ENCODE measurements around the gene PRKAR1B.
A peak's percentile ranks its signal among the peaks of the same experiment; 100 is the strongest.
"Not testable (repeated sequence)": the region's sequence is repeated elsewhere in the genome, so short reads cannot be mapped to it uniquely, and the experiment has no call there.

The PRKAR1B gene

DNA sequence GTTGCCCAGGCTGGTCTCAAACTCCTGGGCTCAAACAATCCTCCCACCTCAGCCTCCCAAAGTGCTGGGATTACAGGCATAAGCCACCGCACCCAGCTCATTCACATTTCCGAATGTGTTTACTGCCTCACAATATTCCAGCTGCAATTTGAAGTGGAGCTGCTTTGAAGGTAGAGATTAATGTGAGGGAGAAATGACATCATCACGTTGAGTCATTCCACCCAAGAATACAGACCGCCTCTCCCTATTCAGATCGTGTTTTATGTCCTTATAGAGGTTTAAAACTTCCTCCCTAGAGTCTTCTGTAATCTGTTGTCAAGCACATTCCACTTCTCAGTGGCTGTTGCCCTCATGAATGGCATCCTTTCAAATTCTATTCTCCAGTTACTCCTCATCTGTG lies 107.0 kb downstream of the PRKAR1B start:
- no peak overlapping the region for H3K27ac ChIP-seq
- peaks cover 43% of the 10 kb centered on the region for H3K9me3 ChIP-seq
- no peaks in the 10 kb centered on the region for H3K27me3 ChIP-seq
- no peak overlapping the region for H3K9ac ChIP-seq
- H3K4me2 ChIP-seq, result no peak overlapping the region
- H3K4me1 ChIP-seq, result peaks cover 62% of the 10 kb centered on the region
- H3K4me3 ChIP-seq, result no peak overlapping the region
- peaks cover 9% of the 10 kb centered on the region; the same call in 1 of the 2 replicates for H3K36me3 ChIP-seq
- TF ChIP-seq Cebpa-rat (IDR thresholded peaks at IDR 0.05), result no peak
- H4K20me1 ChIP-seq, result no peaks in the 10 kb centered on the region

DNA sequence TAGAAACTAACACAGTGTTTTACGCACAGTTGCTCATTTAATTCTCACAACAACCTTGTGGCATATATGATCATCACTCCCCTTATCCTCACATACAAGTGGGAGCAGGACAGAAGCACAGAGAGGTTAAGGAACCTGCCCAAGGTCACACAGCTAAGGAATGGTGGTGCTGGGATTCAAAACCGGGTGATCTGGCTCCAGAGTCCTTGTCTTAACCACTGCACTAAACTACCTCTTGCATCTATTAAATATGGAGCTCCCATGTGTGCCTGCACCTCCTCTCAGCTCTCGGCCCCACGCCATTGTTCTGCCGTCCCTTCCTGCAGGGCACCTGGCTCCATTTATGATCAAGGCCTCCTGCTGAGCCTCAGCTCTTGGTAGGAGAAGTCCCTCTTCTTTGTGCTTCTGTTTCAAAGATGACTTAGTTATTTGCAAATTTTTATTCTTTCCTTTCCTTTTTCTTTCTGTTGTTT lies 107.7 kb downstream of the PRKAR1B start:
- Histone ChIP-seq H3K4me3 (no peak overlapping the region), H3K9ac (no peak overlapping the region), H3K4me1 (peaks cover 62% of the 10 kb centered on the region), H3K9me3 (peaks cover 36% of the 10 kb centered on the region), H3K27ac (peak overlapping the region; percentile 73), H3K4me2 (peak overlapping the region; percentile 86), H3K36me3 (peaks cover 9% of the 10 kb centered on the region; the same call in 1 of the 2 replicates), H4K20me1 (no peaks in the 10 kb centered on the region), H3K27me3 (no peaks in the 10 kb centered on the region)
- TF ChIP-seq Cebpa-rat (IDR thresholded peaks at IDR 0.05), result no peak

DNA sequence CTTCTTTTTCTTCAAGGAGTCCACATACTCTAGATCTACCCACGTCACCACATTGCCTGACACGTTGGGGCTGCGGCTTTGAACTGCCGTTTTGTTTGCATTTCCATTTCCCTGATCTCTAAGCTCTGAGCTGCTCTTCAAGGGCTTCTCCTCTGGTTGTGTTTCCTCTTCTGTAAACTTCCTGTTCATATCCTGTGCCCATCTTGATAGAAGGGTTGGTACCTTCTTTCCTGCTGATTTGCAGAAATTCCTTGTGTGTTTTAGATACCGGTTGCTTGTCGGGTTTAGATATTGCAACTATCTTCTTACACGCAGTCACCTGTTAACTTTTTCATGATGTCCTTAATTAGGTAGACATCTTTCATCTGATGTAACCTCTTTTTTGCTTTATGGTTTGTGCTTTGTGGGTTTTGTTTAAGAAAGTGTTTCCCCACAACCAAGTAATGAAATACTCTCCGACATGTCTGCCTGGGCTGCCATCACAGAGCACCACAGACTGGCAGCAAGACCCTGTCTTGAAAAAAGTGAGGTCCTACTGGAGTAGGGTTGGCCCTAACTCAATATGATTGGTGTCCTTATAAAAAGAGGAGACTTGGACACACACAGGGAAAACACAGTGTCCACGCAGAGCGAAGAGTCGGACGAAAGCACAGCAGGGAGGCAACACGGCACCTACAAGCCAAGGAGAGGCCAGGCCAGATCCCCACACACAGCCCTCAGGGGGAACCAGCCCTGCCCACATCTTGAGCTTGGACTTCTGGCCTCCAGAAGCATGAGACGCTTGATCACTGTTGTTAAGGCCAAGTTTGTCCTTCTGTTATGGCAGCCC lies 108.3 kb downstream of the PRKAR1B start:
- 0 out of 2 replicates have a peak overlapping the region, but pooled peaks have one; percentile 20 for H3K4me3 ChIP-seq
- H3K27me3 ChIP-seq, result no peaks in the 10 kb centered on the region
- peak overlapping the region; percentile 12; the same call in 1 of the 2 replicates for H3K9ac ChIP-seq
- TF ChIP-seq Cebpa-rat (IDR thresholded peaks at IDR 0.05), result no peak
- peak overlapping the region; percentile 86 for H3K4me2 ChIP-seq
- H3K27ac ChIP-seq, result peak overlapping the region; percentile 73
- H3K36me3 ChIP-seq, result peaks cover 9% of the 10 kb centered on the region; the same call in 1 of the 2 replicates
- H4K20me1 ChIP-seq, result no peaks in the 10 kb centered on the region
- peaks cover 30% of the 10 kb centered on the region for H3K9me3 ChIP-seq
- peaks cover 62% of the 10 kb centered on the region for H3K4me1 ChIP-seq

DNA sequence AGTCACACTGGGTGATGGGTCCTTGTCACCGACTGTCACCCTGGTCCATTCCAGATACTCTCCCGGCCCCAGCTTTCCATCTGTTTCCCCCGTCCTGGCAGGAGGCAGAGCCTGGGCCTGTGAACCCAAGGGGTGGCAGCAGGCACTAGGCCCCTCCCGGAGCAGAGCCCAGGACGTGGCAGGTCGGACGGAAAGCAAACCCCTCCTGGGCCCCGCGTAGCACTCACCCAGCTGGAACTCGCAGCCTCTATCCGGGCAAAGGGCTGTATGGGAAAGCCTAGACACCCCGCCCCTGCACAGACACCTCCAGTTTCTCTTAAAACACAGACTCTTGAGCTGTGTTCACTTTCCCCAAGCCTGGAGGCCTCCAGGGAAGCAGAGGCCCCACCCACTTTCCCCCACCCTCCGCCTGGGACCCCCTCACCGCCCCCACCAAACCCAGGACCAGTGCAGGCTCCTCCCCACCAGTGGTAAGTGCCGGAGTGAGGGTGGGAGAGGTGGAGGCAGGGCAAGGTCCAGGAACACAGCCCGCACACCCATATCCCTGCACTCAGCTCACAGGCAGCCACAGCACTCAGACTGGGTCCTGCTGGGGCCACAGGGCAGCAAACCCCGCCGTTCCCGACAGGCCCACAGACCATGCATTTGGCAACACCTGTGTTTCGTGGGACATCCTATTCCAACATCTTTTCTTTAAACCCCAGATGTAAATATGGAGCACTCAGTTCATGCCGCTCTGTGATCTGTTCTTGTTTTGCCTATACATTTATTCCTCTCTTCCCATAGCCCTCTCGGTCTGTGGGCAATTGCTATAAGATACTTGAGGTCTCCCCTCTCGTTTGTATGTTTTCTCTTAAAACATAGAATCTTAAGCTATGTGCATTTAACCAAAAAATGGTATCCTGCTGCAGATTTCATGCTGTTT lies 109.2 kb downstream of the PRKAR1B start:
- H3K9ac ChIP-seq, result peak overlapping the region; percentile 70
- peak overlapping the region; percentile 73 for H3K27ac ChIP-seq
- peak overlapping the region; percentile 20; the same call in 1 of the 2 replicates for H3K4me3 ChIP-seq

DNA sequence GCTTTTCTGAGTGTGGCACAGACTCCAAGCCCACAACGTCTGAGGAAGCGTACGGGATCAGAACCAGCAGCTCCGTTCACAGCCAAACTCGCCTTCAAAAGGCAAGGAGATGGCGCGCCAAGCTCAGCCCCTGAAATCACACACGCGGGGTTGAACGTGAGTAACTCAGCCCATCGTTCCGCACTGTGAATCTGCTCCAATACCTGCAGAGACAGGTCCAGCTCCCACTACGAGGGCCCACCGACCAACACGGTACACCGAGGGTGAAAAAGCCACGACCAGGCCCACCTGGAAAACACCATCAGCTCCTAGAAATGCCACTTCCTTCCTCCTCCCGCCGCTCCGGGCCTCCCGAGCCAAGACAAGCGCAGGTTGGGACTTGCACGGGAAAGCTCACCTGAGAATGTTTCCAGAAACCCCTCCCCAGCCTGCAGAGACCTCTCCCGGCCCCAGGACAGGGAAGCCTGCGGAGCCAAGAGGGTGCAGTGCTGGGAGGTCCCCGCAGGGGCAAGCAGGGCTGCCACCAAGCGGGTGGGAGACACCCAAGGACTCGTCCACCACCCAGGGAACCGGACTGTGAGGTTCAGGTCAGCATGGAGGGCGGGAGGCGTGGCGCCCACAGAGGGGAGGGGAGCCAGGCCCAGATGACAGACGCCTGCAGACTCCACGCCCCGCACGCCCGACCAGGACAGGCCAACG lies 113.5 kb downstream of the PRKAR1B start:
- no peak overlapping the region for H3K9ac ChIP-seq
- no peaks in the 10 kb centered on the region for H3K9me3 ChIP-seq
- peaks cover 4% of the 10 kb centered on the region; the same call in 1 of the 2 replicates for H3K27me3 ChIP-seq
- peaks cover 68% of the 10 kb centered on the region for H3K4me1 ChIP-seq
- H3K36me3 ChIP-seq, result no peaks in the 10 kb centered on the region
- no peak overlapping the region for H3K4me3 ChIP-seq
- peak overlapping the region; percentile 9; the same call in 1 of the 2 replicates for H3K4me2 ChIP-seq
- no peak overlapping the region for H3K27ac ChIP-seq
- TF ChIP-seq Cebpa-rat (IDR thresholded peaks at IDR 0.05), result no peak
- H4K20me1 ChIP-seq, result no peaks in the 10 kb centered on the region

More for the DNA sequence above, 109.2 kb downstream of the PRKAR1B start:
- peaks cover 9% of the 10 kb centered on the region; the same call in 1 of the 2 replicates for H3K36me3 ChIP-seq
- no peaks in the 10 kb centered on the region for H4K20me1 ChIP-seq
- H3K4me2 ChIP-seq, result peak overlapping the region; percentile 86
- TF ChIP-seq Cebpa-rat (IDR thresholded peaks at IDR 0.05), result no peak
- H3K27me3 ChIP-seq, result no peaks in the 10 kb centered on the region
- peaks cover 60% of the 10 kb centered on the region for H3K4me1 ChIP-seq
- H3K9me3 ChIP-seq, result peaks cover 25% of the 10 kb centered on the region

DNA sequence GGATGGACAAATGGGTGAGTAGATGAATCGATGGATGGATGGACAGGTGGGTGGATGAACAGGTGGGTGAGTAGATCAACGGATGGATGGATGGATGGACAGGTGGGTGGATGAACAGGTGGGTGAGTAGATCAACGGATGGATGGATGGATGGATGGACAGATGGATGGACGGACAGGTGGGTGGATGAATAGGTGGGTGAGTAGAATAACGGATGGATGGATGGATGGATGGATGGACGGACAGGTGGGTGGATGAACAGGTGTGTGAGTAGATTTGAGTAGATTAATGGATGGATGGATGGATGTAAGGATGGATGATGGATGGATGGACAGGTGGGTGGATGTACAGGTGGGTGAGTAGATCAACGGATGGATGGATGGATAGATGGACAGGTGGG lies 115.2 kb downstream of the PRKAR1B start:
- not testable (repeated sequence) for H3K27me3 ChIP-seq, H3K4me3 ChIP-seq, H3K9me3 ChIP-seq, H3K27ac ChIP-seq, H3K36me3 ChIP-seq, H3K9ac ChIP-seq, H3K4me2 ChIP-seq, H4K20me1 ChIP-seq
- H3K4me1 ChIP-seq, result peaks cover 68% of the 10 kb centered on the region

DNA sequence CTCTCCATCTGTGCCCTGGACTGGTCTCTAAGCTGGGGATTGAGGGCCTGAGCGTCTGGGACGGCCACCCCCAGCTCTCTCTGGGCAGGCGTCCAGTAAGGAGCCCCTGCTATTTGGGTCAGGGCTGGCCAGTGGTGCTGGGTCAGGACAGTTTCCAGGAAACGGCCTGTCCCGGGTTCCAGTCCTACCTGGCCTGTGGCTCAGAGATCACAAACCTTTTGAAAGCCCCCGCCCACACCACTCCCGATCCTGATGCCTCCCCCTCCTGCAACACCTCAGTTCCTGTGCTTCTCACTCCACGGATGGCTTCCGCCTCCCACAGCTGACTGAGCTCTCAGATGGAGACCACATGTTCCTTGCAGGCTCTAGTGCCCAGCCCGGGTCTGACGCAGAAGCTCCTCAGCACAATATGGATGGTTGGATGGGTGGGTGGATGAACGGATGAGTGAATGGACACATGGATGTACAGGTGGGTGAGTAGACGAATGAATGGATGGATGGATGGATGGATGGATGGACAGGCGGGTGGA lies 115.7 kb downstream of the PRKAR1B start:
- no peak for TF ChIP-seq Cebpa-rat (IDR thresholded peaks at IDR 0.05)
- peak overlapping the region; percentile 82; the same call in 1 of the 2 replicates for H3K4me2 ChIP-seq

DNA sequence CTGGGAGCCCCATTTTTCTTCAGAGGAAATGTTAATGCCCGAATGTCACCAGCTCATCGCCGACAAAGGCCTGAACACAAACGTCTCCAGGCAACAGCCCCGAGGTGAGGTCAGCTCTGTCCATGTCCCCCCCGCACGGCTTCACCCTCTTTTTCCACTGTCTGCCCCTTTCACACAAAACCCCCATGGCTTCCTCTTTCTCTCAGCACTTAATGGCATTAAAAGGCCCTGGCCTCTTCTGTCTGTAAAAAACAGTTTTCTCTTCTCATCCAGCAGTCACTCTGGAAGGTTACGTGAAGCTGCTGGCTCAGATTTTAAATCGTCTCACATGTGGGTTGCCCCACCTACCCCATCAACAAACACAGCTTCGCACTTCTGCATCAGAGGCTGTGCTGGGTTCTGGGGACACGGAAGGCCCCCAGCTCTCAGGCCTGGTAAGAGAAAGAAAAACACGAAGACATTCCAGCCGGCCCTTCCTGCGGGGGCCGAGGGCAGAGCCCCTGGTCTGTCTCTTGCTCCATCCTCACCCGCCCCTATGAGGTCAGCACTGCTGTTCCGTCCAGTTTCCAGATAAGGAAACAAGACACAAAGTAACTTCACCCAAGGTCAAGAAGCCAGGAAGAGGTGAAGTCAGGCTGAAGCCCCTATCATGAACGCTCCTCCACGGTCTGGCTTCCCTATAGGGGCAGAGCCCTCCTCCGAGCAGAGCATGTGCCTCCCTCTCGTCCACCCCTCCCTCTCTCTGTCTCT lies 116.4 kb downstream of the PRKAR1B start:
- H3K4me3 ChIP-seq, result no peak overlapping the region
- no peaks in the 10 kb centered on the region for H3K9me3 ChIP-seq
- peak overlapping the region; percentile 82 for H3K4me2 ChIP-seq
- peaks cover 2% of the 10 kb centered on the region; the same call in 1 of the 2 replicates for H3K36me3 ChIP-seq
- peak overlapping the region; percentile 15 for H3K9ac ChIP-seq
- H3K27ac ChIP-seq, result peak overlapping the region; percentile 45; the same call in 1 of the 2 replicates
- peaks cover 63% of the 10 kb centered on the region for H3K4me1 ChIP-seq
- no peak for TF ChIP-seq Cebpa-rat (IDR thresholded peaks at IDR 0.05)
- peaks cover 4% of the 10 kb centered on the region; the same call in 1 of the 2 replicates for H3K27me3 ChIP-seq
- H4K20me1 ChIP-seq, result no peaks in the 10 kb centered on the region

More for the DNA sequence above, 115.7 kb downstream of the PRKAR1B start:
- Histone ChIP-seq H4K20me1 (no peaks in the 10 kb centered on the region), H3K36me3 (no peaks in the 10 kb centered on the region), H3K9ac (no peak overlapping the region), H3K9me3 (no peaks in the 10 kb centered on the region), H3K4me3 (no peak overlapping the region), H3K27ac (no peak overlapping the region), H3K27me3 (peaks cover 4% of the 10 kb centered on the region; the same call in 1 of the 2 replicates), H3K4me1 (peaks cover 64% of the 10 kb centered on the region)

All from BLaER1 (cell line).